Astrocyte of the hippocampus (primary cell): ENCODE measurements around the gene ZNF558.
"Not testable (repeated sequence)": the region's sequence is repeated elsewhere in the genome, so short reads cannot be mapped to it uniquely, and the experiment has no call there.

Experiments
- DNase-seq: peaks from one replicate; pipeline ENCODE4 v3.0.0; 2011; ENCODE audit warnings: low read depth, low spot score

ZNF558 gene

GRCh38 chr19:8806661-8807060, 25.4 kb downstream of the ZNF558 start:
- no peak for DNase-seq

GRCh38 chr19:8794823-8795222, 37.3 kb downstream of the ZNF558 start:
- no peak for DNase-seq

GRCh38 chr19:8773587-8773986, 58.5 kb downstream of the ZNF558 start:
- DNase-seq = not testable (repeated sequence)

- DNase-seq = not testable (repeated sequence)
Measured at GRCh38 chr19:8769265-8769664, 62.8 kb downstream of the ZNF558 start.

- not testable (repeated sequence) for DNase-seq
Measured at GRCh38 chr19:8767257-8767656, 64.8 kb downstream of the ZNF558 start.
